Skeletal muscle tissue (tissue), 4 donors: ENCODE results near the gene SPEM3. TPM values are rescaled to one million over a fixed set of nuclear protein-coding genes. Genes with fewer than 3 reads are reported as not detected.

ENCODE experiments used
- H3K27ac ChIP-seq: one replicate; pipeline ENCODE4 v1.7.0; 2013; ENCODE audit warnings: mild to moderate bottlenecking, low read depth, low read length, inconsistent platforms
- H3K27me3 ChIP-seq, 3 donors: one replicate each; pipeline ENCODE4 v1.7.0; 2013; ENCODE audit warnings: low read length in 3 of 3; ENCODE audit not compliant: control insufficient read depth in 3 of 3, insufficient read depth in 3 of 3
- H3K36me3 ChIP-seq, 3 donors: one replicate each; pipeline ENCODE4 v1.7.0; 2013; ENCODE audit warnings: low read length in 3 of 3; ENCODE audit not compliant: control insufficient read depth in 3 of 3, insufficient read depth in 3 of 3
- H3K4me1 ChIP-seq, 3 donors: one replicate each; pipeline ENCODE4 v1.7.0; 2013; ENCODE audit warnings: low read length in 3 of 3, mild to moderate bottlenecking in 3 of 3; ENCODE audit not compliant: control insufficient read depth in 3 of 3, insufficient read depth in 3 of 3
- H3K4me3 ChIP-seq, 3 donors: one replicate each; pipeline ENCODE4 v1.7.0; 2013; ENCODE audit warnings: low read length in 3 of 3
- H3K9ac ChIP-seq, 3 donors: one replicate each; pipeline ENCODE4 v1.7.0; 2013; ENCODE audit warnings: low read length in 3 of 3, mild to moderate bottlenecking in 3 of 3, moderate library complexity in 2 of 3, low read depth in 1 of 3
- H3K9me3 ChIP-seq, 3 donors: one replicate each; pipeline ENCODE4 v1.7.0; 2013; ENCODE audit warnings: low read length in 3 of 3; ENCODE audit not compliant: control insufficient read depth in 3 of 3
- total RNA-seq: library from RNA; depleted of rRNA; stranded (reverse); fragments of >200 nt; gene quantifications from one replicate; pipeline ENCODE4 v1.2.3, GENCODE V29; 2014
- donor health status: Osteomylitis.

Gene SPEM3
- total RNA-seq, 1 donor from 2014 or later, result not detected

GRCh38 chr17:7439462-7440112 lies 10.9 kb downstream of the SPEM3 start, which contains the start of gene FGF11:
FGF11 (plus strand) TSS chr17:7439512; CDS start chr17:7439621, 109 bp downstream.
- Histone ChIP-seq H3K9ac (peak within 1 kb of the TSS; percentile 69 to 88 (median 74)), H3K27me3 (peaks cover 0 to 5% (median 0%) of the 10 kb centered on the region in 3 donors), H3K9me3 (no peaks in the 10 kb centered on the region), H3K36me3 (no peaks in the 10 kb centered on the region), H3K27ac (peak within 1 kb of the TSS; percentile 71), H3K4me1 (peaks cover 47 to 67% (median 57%) of the 10 kb centered on the region in 3 donors), H3K4me3 (peak within 1 kb of the TSS; percentile 62 to 81 (median 63))

GRCh38 chr17:7440113-7440833 lies 11.6 kb downstream of the SPEM3 start:
- H3K27me3 ChIP-seq, result peaks cover 0 to 5% (median 0%) of the 10 kb centered on the region in 3 donors
- no peaks in the 10 kb centered on the region for H3K36me3 ChIP-seq
- peaks cover 48 to 68% (median 58%) of the 10 kb centered on the region in 3 donors for H3K4me1 ChIP-seq
- H3K9me3 ChIP-seq, result no peaks in the 10 kb centered on the region
- H3K9ac ChIP-seq, result peak overlapping the region; percentile 69 to 88 (median 74)
- H3K4me3 ChIP-seq, result peak overlapping the region; percentile 62 to 81 (median 63)
- peak overlapping the region; percentile 71 for H3K27ac ChIP-seq

- H3K9ac ChIP-seq, result peak overlapping the region; percentile 61 to 88 (median 69)
- H3K9me3 ChIP-seq, result no peaks in the 10 kb centered on the region
- H3K36me3 ChIP-seq, result no peaks in the 10 kb centered on the region
- H3K4me1 ChIP-seq, result peaks cover 45 to 68% (median 57%) of the 10 kb centered on the region in 3 donors
- peak overlapping the region; percentile 71 for H3K27ac ChIP-seq
- peaks cover 0 to 5% (median 0%) of the 10 kb centered on the region in 3 donors for H3K27me3 ChIP-seq
- peak overlapping the region; percentile 59 to 81 (median 63) for H3K4me3 ChIP-seq
These were observed 12.2 kb downstream of the SPEM3 start for GRCh38 chr17:7440834-7441195.

GRCh38 chr17:7441266-7441665 lies 12.6 kb downstream of the SPEM3 start:
- Histone ChIP-seq H3K4me3 (no peak overlapping the region), H3K9ac (peak overlapping the region in 2 of 3 donors; percentile 61 to 88), H3K27me3 (peaks cover 0 to 5% (median 0%) of the 10 kb centered on the region in 3 donors), H3K27ac (peak overlapping the region; percentile 71), H3K36me3 (no peaks in the 10 kb centered on the region), H3K9me3 (no peaks in the 10 kb centered on the region), H3K4me1 (peaks cover 45 to 68% (median 57%) of the 10 kb centered on the region in 3 donors)

GRCh38 chr17:7442142-7442541 lies 13.5 kb downstream of the SPEM3 start:
- no peak overlapping the region for H3K27ac ChIP-seq
- H3K36me3 ChIP-seq, result peaks cover 0 to under 1% (median 0%) of the 10 kb centered on the region in 3 donors
- H3K27me3 ChIP-seq, result peaks cover 0 to 5% (median 2%) of the 10 kb centered on the region in 3 donors
- no peak overlapping the region for H3K4me3 ChIP-seq
- H3K9ac ChIP-seq, result no peak overlapping the region
- H3K9me3 ChIP-seq, result no peaks in the 10 kb centered on the region
- H3K4me1 ChIP-seq, result peaks cover 43 to 66% (median 51%) of the 10 kb centered on the region in 3 donors

GRCh38 chr17:7443499-7444485 lies 15.1 kb downstream of the SPEM3 start:
- Histone ChIP-seq H3K9ac (peak overlapping the region; percentile 37 to 100 (median 98)), H3K36me3 (peaks cover 8 to 12% (median 12%) of the 10 kb centered on the region in 3 donors), H3K4me1 (peaks cover 40 to 52% (median 40%) of the 10 kb centered on the region in 3 donors), H3K27me3 (peaks cover 0 to 5% (median 3%) of the 10 kb centered on the region in 3 donors), H3K4me3 (peak overlapping the region in 2 of 3 donors; percentile 12 to 45), H3K27ac (peak overlapping the region; percentile 100), H3K9me3 (no peaks in the 10 kb centered on the region)

GRCh38 chr17:7444682-7445618 lies 16.3 kb downstream of the SPEM3 start, which contains the start of gene CHRNB1:
CHRNB1 (plus strand) TSS chr17:7445061; CDS start chr17:7445128, 67 bp downstream.
- Histone ChIP-seq H3K9me3 (no peaks in the 10 kb centered on the region), H3K36me3 (peaks cover 9 to 13% (median 12%) of the 10 kb centered on the region in 3 donors), H3K9ac (peak within 1 kb of the TSS; percentile 95 to 100 (median 98)), H3K27ac (peak within 1 kb of the TSS; percentile 100), H3K4me1 (peaks cover 35 to 46% (median 40%) of the 10 kb centered on the region in 3 donors), H3K4me3 (peak within 1 kb of the TSS; percentile 73 to 81 (median 79)), H3K27me3 (peaks cover 0 to 5% (median 3%) of the 10 kb centered on the region in 3 donors)

GRCh38 chr17:7445619-7445968 lies 16.9 kb downstream of the SPEM3 start:
- peaks cover 0 to 3% (median under 1%) of the 10 kb centered on the region in 3 donors for H3K27me3 ChIP-seq
- peaks cover 9 to 19% (median 12%) of the 10 kb centered on the region in 3 donors for H3K36me3 ChIP-seq
- H3K4me3 ChIP-seq, result peak overlapping the region; percentile 67 to 81 (median 79)
- H3K9me3 ChIP-seq, result no peaks in the 10 kb centered on the region
- peaks cover 30 to 41% (median 35%) of the 10 kb centered on the region in 3 donors for H3K4me1 ChIP-seq
- peak overlapping the region; percentile 100 for H3K27ac ChIP-seq
- peak overlapping the region; percentile 95 to 100 (median 98) for H3K9ac ChIP-seq
